GM13976 (cell line): ENCODE results near the gene ANO1.

ENCODE experiments used
- DNase-seq: peaks from one replicate; pipeline ENCODE4 v3.0.0; 2012; ENCODE audit warnings: low spot score
- in situ Hi-C: fragments of 300-500 bp; cut with MboI; formaldehyde crosslinking; loops from one replicate; pipeline ENCODE4 v1.12.0; 2022; ENCODE audit warnings: low sequenced_read_pairs, mixed read lengths, inconsistent platforms; ENCODE audit not compliant: unreplicated experiment
- TF ChIP-seq, protein P1 (sequence below): IDR thresholded peaks from 2 replicates; pipeline ENCODE4 v1.5.1; 2012; ENCODE audit warnings: borderline replicate concordance, mild to moderate bottlenecking; ENCODE audit not compliant: insufficient read depth; ENCODE audit errors: extremely low read depth, missing control alignments, control extremely low read depth

ANO1 gene

DNA sequence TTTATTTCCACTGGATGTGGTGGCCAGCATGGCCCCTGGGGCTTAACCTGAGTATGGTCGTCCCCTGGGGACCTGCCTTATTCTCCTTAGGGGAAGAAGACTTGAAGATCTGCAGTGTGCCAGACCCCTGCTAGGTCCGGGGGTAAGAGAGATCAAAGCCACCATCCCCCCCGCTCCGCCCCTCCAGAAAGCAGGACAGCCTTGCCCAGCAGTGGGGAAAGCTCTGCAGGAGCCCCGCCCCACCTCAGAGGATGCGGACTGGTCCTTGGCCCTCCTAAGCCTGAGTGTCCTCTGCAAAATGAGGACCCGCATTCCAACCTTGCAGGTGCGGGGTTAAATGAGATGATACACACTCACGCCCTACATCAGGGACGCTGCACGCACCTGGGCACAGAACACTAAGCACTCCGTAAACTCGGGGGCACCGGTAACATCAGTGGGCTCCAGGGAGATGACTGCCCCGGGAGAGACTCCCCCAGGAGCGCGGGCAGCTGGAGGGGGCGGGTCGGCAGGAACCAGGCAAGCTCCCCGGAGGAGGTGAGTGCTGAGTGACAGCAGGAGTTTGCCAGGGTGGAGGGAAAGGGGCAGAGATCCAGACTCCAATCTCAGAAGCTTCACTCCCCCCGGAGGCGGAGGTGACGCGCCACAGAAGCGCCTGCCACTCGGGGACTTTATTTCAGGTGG, 564 bp upstream of the ANO1 start:
- in situ Hi-C loops: no loop called here
- DNase-seq: no peak
- TF ChIP-seq, protein P1, sequence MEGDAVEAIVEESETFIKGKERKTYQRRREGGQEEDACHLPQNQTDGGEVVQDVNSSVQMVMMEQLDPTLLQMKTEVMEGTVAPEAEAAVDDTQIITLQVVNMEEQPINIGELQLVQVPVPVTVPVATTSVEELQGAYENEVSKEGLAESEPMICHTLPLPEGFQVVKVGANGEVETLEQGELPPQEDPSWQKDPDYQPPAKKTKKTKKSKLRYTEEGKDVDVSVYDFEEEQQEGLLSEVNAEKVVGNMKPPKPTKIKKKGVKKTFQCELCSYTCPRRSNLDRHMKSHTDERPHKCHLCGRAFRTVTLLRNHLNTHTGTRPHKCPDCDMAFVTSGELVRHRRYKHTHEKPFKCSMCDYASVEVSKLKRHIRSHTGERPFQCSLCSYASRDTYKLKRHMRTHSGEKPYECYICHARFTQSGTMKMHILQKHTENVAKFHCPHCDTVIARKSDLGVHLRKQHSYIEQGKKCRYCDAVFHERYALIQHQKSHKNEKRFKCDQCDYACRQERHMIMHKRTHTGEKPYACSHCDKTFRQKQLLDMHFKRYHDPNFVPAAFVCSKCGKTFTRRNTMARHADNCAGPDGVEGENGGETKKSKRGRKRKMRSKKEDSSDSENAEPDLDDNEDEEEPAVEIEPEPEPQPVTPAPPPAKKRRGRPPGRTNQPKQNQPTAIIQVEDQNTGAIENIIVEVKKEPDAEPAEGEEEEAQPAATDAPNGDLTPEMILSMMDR: no peak

DNA sequence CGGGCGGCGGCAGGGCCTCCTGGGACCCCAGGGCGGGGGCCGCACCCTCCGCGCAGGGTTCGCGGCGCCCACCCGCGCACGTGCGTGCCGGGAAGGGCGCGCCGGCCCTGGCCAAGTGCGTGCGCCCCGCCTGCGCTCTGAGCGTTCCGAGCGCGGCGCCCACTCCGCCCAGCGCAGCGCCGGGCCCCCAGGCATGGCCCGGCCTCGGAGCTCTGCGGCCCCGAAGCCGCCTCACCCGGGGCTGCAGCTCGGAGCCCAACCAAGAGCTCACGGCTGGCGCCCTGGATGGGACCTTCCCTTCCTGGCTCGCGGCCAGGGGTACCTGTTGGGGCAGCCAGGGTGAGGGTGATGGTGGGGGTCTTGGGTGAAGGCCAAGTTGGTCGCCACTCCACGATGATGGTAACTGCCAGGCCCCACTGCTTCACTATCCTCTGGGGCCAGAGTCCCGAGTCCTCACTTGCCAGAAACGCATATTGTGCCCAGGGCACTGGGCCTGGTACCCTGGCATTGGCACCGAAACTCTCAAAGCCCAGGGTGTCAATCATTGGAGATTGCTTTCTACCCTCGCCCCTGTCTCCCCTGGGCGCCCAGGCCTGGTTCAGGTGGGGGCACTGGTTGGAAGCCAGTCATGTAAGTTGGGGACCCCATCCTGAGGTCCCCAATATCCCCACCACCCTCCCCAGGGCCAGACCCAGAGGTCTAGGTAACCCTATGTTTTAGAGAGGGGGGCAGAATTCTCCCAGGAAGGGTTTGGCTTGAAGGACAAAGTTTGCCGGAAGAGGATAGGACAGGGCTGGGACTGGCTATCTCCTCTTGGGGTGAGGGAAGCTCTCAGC, 882 bp downstream of the ANO1 start:
- TF ChIP-seq, protein P1: no peak
- in situ Hi-C loops: no loop called here
- DNase-seq: no peak

DNA sequence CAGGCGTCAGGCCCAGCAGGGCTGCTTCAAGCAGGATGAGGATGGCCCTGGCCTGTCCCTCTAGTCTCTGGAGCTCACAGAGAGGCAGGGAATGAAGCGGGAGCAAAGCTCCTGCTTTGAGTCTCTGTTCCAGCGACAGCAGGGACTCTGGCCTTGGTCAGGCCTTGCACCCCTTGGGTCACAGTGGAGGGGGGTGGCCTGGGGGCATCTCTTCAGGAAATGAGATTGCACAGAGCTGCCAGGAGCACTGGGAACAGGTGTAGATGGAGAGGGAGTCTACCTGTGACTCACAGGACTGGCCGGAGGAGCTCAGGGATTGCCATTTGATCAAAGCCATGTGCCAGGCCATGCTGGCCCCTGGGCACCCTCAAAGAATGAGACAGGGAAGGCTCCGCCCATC, 1.6 kb downstream of the ANO1 start:
- TF ChIP-seq, protein P1: no peak
- no peak for DNase-seq
- in situ Hi-C loops: no loop called here

DNA sequence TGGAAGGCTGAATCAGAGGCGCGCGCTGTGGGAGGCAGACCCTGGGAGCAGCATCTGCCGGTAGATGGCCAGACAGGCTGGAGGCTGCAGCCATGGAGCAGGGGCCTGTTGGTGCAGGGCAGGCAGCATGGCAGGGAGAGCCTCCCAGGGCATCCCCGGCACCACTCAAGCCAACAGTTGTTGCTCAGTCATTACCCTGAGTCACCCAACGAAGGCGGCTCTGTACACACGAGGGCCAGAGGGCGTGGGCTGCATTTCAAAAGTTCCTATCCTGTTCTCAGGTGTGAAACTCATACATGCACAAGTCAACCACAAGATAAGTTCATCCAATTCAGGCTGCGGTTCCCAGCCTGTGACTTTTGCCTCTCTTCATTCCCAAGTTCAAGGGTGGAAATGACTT, 2.6 kb downstream of the ANO1 start:
- DNase-seq: no peak
- in situ Hi-C loops: no loop called here
- TF ChIP-seq, protein P1: no peak

DNA sequence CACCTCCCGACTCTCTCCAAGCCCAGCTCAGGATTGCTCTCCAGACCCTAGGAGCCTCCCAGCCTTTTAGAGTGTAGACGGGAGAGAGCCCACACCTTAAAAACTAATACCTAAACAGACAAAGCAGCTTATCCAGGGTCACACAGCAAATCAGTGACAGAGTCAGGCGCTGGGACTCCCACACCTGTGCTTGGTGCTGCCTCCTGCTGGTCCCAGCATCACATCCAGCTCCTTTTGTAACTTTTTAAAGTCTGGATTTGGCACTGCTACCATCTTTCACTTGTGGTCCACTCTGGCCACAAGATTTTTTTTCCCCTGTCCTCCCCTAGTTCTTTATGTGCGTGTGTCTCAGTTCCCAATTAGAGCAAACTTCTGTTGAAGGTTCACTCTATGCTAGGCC, 4.7 kb downstream of the ANO1 start:
- in situ Hi-C loops: no loop called here
- TF ChIP-seq, protein P1: no peak
- DNase-seq: no peak

DNA sequence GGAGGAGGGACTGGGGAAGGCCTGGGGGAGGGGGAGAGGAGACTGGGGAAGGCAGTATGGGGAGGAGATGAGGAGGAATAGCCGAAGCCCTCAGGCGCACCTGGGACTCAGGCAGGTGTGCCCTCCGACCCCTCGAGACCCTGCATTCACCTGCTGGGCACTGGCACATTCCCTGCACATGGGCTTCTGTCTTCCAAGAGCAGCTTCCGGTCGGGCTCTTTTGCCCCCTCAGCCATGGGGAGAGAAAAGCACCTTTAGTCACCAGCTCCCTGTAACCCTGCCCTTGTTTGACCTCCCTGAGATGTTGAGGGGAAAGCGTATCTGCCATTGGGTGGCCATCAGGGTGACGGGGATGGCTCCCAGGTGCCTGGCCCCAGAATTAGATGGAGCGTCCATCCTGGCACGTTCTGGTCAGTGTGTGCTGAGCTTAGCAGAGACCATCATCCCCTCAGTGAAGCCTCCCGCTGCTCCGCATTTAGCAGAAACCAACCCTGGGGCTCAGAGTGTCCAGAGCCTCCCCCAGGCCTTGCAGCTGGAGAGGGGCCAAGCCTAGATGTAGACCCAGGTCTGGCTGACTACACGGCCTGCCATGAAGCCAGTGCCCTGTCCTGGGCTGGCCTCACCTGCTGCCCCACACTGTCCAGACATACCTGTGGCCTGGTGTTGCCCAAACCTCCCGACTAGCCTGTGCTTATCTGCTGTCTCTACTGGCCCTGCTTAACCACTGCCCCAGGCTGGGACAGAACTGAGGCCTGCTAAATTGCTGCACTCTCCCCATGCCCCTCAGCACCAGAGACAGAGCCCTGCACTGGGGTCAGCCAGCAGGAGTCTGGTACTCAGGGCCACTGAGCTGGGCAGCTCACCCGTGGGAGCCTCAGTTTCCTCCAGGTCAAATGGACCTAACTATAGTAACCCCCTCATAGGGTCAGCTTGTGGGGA, 6.2 kb downstream of the ANO1 start:
- no peak for DNase-seq
- TF ChIP-seq, protein P1: no peak
- in situ Hi-C loops: no loop called here
